Measurements from ENCODE around the gene GALNT6.
"Not testable (repeated sequence)": the region's sequence is repeated elsewhere in the genome, so short reads cannot be mapped to it uniquely, and the experiment has no call there.

Gene GALNT6

GRCh38 chr12:51357374-51358047, 33.7 kb downstream of the GALNT6 start:
- no peak for DNase-seq (ENCODE audit: low spot score)

GRCh38 chr12:51351913-51352532, 39.2 kb downstream of the GALNT6 start:
- peak; percentile 90 for DNase-seq (ENCODE audit: low spot score)

- no peak for DNase-seq (ENCODE audit: low spot score)
These were observed 42.2 kb downstream of the GALNT6 start for GRCh38 chr12:51349026-51349425.

DNA sequence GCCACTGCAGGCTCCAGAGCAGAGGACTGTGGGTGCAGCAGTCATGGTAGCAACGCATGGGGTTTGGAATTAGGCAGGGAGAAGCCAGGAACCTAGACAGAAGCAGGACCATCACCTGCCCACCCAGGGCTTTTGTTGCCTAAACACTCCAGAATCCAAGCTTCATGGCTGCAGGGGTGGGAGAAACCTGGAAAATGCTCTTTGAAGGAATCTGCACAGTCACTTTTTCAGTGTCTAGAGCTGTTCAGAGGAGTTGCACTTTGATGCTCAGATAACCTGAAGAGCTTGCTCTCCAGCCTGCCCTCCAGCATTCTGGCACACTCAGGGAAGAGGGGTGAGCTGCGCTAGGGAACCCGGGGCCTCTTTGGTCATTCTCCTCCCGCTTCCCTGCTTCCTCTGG, 43.1 kb downstream of the GALNT6 start:
- DNase-seq (ENCODE audit: low spot score): no peak

GRCh38 chr12:51346581-51346980, 44.6 kb downstream of the GALNT6 start, which contains the start of gene CELA1:
TSS of gene CELA1 (minus strand) at chr12:51346679. CDS start at chr12:51346638, 41 bp downstream.
- DNase-seq (ENCODE audit: low spot score): no peak

GRCh38 chr12:51345681-51346080, 45.5 kb downstream of the GALNT6 start:
- no peak for DNase-seq (ENCODE audit: low spot score)

DNA sequence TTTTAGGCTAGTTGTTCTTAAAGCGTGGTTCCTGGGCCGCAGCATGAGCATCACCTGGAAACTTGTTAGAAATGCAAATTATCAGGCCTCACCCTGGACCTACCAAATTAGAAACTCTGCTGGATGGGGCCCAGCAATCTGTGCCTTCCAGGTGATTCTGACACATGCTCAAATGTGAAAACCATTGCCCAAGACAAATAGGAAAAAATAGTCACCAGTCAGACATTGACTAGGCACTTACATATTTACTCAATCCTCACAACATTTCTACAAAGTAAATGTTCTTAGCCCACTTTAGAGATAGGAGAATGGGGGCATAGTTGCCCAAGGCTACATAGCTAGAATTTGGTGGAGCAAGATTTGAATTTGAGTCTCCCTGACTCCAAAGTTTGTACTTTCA, 48.0 kb downstream of the GALNT6 start:
- no peak for DNase-seq (ENCODE audit: low spot score)

DNA sequence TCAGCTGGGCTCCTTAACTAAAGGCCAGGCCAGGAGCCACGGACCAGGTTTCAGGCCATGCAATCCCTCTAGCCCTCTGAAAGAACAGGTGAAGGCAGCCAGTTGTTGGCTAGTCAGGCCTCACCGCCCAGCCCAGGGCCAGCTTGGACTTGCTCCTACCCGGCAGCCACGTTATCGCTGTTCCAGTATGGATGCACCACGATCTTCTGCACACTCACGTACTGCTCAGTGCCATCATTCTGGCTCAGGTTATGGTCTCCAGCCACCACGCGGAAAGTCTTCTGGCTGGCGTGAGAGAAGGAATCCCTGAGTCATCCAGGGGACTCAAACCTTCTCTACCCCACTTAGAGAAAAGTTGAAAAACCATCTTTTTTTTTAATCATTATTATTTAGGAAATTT, 48.8 kb downstream of the GALNT6 start:
- no peak for DNase-seq (ENCODE audit: low spot score)

DNA sequence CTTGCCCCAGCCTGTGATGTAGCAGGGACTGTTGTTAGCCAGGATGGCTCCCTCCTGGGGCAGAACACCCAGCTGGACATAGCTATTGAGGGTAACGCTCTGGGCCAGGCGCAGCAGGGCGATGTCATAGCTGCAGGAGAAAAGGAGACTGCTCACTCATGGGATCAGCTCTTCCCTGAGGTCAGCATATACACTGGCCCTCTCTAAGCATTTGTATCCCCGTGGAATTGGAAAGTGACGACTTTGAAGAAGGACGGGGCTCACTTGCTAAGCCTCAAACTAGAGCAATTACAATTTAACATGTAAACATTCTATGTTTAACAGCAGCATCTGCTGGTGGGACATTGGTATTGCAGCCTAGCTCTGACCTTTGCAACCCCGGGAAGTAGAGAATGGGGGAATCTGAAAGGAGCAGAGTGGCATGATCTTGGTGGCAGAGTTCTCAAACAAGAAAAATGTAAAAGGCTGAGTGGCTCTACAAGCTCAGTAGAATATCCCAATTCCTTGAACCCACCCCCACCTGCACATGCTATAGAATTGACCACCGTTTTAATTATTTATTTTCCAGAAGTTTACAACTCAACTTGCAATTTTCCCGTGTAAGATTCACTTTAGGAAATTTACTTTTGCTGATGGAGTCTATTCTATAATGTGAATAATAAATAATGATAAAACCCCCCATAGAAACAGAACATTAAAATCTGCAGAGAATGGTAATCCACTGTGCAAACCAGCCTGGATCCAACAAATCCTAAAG, 49.8 kb downstream of the GALNT6 start:
- DNase-seq (ENCODE audit: low spot score): peak; percentile 81

DNA sequence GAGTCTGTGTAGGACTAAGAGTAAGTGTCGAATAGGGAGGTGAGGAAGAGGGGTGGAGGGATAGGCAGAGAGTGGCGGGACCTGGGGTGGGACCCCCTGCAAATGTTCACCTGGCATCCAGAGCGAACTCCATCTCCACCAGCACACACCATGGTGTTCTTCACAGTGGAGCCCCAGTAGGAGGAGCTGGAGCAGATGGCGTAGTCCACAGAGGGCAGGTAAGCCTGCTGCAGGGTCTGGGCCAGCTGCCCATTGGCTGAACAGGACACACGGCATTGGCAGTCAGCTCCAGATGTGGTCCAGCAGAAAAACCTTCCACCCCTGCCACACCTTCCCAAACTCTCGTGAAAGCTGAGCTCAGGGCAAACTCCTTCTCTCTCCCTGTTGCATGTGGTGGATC, 51.5 kb downstream of the GALNT6 start:
- no peak for DNase-seq (ENCODE audit: low spot score)

- DNase-seq (ENCODE audit: low spot score): not testable (repeated sequence)
These were observed 53.9 kb downstream of the GALNT6 start for GRCh38 chr12:51337336-51337735.

- no peak for DNase-seq (ENCODE audit: low spot score)
These were observed 55.3 kb downstream of the GALNT6 start for GRCh38 chr12:51335931-51336330.

- DNase-seq (ENCODE audit: low spot score): no peak
These were observed 56.4 kb downstream of the GALNT6 start for GRCh38 chr12:51334764-51335163.

DNA sequence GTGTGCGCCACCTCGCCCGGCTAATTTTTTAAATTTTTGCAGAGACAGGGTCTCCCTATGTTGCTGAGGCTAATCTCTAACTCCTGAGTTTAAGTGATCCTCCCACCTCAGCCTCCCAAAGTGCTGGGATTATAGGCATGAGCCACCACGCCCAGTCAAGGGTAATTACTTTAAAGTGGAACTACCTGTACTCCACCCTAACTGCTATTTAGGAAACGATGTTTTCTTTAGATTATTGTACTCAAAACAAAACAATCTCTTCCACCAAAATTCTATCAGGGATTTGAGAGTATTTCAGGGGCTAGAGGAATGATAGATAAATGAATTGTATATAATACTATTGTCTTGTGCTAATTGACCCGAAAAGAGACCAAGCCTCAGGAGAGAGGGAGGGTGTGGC, 57.7 kb downstream of the GALNT6 start:
- DNase-seq (ENCODE audit: low spot score): no peak

DNA sequence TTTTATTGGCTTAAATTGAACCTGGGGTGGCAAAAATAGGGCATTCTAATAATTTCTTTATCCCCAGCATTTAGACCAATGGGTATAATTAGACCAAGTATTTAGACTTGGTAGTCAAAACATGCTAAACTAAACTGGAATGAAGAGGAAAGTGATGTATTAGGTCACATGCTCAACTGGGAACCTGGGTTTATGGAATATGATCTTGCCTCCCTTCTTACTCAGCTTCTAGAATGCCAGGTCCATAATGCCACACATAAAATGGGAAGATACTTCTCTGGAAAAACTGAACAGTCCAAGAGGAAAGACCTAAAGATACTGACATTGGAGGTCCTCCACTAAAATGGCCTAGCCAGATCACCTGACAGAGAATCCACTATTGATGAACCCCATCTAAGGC, 61.0 kb downstream of the GALNT6 start:
- no peak for DNase-seq (ENCODE audit: low spot score)

GRCh38 chr12:51329742-51330141, 61.5 kb downstream of the GALNT6 start:
- no peak for DNase-seq (ENCODE audit: low spot score)

DNA sequence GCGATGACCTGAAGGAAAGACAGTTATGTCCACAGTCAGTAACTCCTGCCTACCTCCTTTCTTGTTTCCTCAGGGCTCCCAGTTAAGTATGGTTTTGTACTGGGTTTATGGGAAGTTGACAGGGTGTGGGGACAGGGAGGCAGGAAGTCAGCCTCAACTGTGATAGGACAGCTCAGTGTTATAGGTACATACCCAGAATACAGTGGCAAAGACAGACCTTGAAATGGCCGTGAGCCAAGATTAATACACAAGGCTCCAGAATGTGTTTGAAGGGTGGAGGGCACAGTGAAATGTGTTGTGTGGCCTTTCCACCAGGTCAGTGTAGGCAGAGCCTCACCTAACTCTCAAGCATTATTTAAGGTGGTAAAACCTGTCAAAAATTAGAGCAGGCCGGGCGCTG, 62.6 kb downstream of the GALNT6 start:
- DNase-seq (ENCODE audit: low spot score): no peak

DNA sequence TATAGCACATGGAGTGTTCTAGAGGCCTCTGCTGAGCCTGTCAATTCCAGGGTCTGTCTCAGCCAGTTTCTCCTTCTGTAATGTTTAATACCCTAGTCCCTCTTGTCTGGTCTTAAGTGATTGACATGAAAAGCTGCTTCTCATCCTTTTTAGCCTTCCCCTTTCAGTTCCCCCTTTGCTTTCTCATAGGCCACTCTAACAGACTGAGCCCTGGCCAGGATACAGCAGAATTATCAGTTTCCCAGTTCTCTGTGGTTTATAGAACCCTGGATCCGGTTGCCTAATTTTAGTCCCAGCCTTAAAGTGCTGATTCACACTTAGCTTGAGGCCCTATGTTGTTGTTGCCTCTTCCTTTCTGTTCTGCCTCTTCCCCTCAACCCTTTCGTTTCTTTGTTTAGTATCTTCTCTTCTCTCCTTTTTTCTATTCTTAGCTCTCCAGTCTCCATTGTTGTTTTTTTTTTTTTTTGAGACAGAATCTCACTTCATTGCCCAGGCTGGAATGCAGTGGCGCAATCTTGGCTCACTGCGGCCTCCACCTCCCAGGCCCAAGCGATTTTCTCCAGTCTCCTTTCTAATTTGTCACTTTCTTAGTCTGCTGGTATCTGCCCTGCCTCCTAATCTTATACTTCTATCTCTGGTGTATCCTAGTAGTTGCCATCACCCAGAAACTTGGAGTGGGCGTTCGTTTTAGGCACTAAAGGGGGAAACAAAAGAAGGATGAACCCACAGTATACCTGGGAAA, 64.3 kb downstream of the GALNT6 start:
- DNase-seq (ENCODE audit: low spot score): no peak

DNA sequence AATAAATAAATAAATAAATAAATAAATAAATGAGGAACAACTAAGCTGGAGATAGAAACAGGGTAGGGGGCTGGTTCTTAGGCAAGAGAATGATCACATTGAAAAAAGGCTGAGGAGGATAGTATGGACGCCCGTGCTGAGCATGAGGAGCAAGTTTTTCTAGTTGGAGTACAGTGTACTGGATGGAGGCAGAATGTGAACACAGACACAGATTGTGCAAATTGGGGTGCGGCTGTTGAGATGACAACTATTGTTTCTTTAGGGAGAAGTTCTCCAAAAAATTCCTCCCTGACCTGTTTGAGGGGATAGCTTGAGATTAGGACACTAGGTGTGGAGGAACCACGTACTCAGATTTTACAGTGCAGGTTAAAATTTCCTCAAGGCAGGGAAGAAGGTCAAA, 66.3 kb downstream of the GALNT6 start:
- DNase-seq (ENCODE audit: low spot score): no peak

- no peak for DNase-seq (ENCODE audit: low spot score)
These were observed 67.0 kb downstream of the GALNT6 start, which contains the start of gene BIN2 for GRCh38 chr12:51323966-51324895. TSS of gene BIN2 (minus strand) at chr12:51324174. CDS start at chr12:51324102, 72 bp downstream.

DNA sequence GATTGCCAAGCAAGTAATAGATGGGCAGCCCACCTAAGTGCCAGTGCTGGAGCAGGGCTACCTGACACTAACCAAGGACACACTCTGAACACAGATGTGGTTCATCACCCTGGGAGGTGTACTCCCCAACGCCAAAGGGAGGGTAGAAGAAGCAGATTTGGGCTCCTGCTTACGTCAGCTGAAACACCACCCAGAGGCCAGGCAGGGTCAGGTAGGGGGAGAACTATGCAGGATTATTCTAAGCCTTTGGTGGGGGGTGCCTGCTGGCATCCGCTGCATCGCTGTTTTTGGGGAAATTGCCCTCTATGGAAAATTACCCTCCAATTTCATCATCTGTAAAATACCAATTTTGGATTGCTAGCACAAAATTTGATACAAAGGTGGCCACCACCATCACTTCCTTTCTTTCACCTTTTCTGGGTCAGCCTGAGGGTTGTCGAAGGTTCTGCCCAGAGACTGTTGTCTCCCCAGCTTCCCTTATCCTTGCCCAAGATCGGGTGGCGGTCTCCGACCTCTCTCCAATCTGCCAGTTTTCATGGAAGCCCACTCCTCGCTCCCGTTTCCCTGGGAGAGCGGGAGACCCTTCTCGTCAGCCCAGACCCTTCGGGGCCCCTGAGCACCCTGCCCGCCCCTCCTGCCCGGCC, 67.8 kb downstream of the GALNT6 start:
- no peak for DNase-seq (ENCODE audit: low spot score)
